ENCODE measurements around the gene INPP5B. TPM values are rescaled to one million over a fixed set of nuclear protein-coding genes. Genes with fewer than 3 reads are reported as not detected.

INPP5B gene
- total and polyA plus RNA-seq, 9 of the 15 experiments (the other 6 are each of a cell fraction or from before 2014, with no cell fraction given): 14.1 to 28.7 (median 20.9) TPM

DNA sequence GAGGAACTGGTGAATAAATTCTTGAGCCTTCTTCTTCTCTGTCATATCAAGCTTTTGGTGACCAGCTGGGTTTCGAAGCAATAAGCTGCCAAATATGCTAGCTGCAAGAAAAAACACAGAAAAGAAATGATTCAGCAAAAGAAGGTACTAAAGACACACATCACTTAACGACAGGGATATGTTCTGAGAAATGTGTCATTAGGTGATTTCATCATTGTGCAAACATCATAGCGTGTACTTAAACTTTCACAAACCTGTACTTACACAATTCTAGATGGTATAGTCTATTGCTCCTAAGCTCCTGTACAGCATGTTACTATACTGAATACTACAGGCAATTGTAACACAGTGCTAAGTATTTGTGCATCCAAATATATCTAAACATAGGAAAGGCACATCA, 84.5 kb downstream of the INPP5B start:
- Histone ChIP-seq H3K9me1 (ENCODE audit: control insufficient read depth, insufficient read depth, low read length) (no peaks in the 10 kb centered on the region), H3K27me3 (ENCODE audit: control insufficient read depth in 2 of 2, insufficient read depth in 2 of 2, low read length in 2 of 2) (no peaks in the 10 kb centered on the region; a peak in 1 of 5 replicates), H3K27ac (ENCODE audit: extremely low read depth, low read depth, low read length) (peak overlapping the region; percentile 26; the same call in 2 of the 3 replicates), H3K36me3 (ENCODE audit: control insufficient read depth, insufficient read depth, low read length) (peaks cover 44% of the 10 kb centered on the region), H4K20me1 (replicated peaks; ENCODE audit: control insufficient read depth, insufficient read depth, low read length) (0 out of 2 replicates have a peak, but pooled peaks cover 5% of the 10 kb centered on the region), H3K4me2 (ENCODE audit: insufficient read depth, low read length) (no peak overlapping the region), H3K4me1 (replicated peaks in 1 of 2; ENCODE audit: control insufficient read depth in 2 of 2, insufficient read depth in 2 of 2, low read length in 2 of 2) (peaks cover 20 to 25% of the 10 kb centered on the region in 2 experiments; a peak in 4 of 5 replicates), H3K9ac (ENCODE audit: insufficient read depth in 1 of 2, low read depth in 2 of 2, low read length in 2 of 2) (no peak overlapping the region; a peak in 1 of 4 replicates), H3K79me2 (ENCODE audit: control insufficient read depth, insufficient read depth, low read length) (peaks cover 21% of the 10 kb centered on the region), H3K4me3 (no peak overlapping the region), H3K9me3 (replicated peaks; ENCODE audit: control insufficient read depth, insufficient read depth, low read depth, low read length) (no peaks in the 10 kb centered on the region), H2AFZ (ENCODE audit: low read depth, low read length) (no peak overlapping the region)
- DNase-seq (ENCODE audit: extremely low read depth in 1 of 4, low spot score in 3 of 4) (peak in 1 of 4 experiments; percentile 17), ATAC-seq (no peak), FAIRE-seq (no peak)
- ChIA-PET CTCF (ENCODE audit: low intra/inter-chr PET ratio) (no interaction called here), POLR2A (interaction anchor here (0.7 to 1.2 kb wide), 3 partner anchors 13 to 387 kb away, joined by 3 to 5 read pairs (median 3); no protein-coding TSS in a partner anchor)
- 21% methylated on average over 3 of the region's 3 CpGs for WGBS (ENCODE audit: insufficient coverage, low coverage, missing lambda C conversion rate)
- in situ Hi-C loops (cut with MboI): no loop called here
- intact Hi-C loops (cut with micrococcal nuclease): no loop called here
- no TSS peak for BruUV-seq (replicated peaks)
- TF ChIP-seq, protein P1, sequence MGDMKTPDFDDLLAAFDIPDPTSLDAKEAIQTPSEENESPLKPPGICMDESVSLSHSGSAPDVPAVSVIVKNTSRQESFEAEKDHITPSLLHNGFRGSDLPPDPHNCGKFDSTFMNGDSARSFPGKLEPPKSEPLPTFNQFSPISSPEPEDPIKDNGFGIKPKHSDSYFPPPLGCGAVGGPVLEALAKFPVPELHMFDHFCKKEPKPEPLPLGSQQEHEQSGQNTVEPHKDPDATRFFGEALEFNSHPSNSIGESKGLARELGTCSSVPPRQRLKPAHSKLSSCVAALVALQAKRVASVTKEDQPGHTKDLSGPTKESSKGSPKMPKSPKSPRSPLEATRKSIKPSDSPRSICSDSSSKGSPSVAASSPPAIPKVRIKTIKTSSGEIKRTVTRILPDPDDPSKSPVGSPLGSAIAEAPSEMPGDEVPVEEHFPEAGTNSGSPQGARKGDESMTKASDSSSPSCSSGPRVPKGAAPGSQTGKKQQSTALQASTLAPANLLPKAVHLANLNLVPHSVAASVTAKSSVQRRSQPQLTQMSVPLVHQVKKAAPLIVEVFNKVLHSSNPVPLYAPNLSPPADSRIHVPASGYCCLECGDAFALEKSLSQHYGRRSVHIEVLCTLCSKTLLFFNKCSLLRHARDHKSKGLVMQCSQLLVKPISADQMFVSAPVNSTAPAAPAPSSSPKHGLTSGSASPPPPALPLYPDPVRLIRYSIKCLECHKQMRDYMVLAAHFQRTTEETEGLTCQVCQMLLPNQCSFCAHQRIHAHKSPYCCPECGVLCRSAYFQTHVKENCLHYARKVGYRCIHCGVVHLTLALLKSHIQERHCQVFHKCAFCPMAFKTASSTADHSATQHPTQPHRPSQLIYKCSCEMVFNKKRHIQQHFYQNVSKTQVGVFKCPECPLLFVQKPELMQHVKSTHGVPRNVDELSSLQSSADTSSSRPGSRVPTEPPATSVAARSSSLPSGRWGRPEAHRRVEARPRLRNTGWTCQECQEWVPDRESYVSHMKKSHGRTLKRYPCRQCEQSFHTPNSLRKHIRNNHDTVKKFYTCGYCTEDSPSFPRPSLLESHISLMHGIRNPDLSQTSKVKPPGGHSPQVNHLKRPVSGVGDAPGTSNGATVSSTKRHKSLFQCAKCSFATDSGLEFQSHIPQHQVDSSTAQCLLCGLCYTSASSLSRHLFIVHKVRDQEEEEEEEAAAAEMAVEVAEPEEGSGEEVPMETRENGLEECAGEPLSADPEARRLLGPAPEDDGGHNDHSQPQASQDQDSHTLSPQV (IDR thresholded peaks at IDR 0.05): peak; percentile 40; the same call in 1 of the 2 replicates
- TF ChIP-seq ESRRB (CRISPR knock-in tag; IDR thresholded peaks at IDR 0.05; ENCODE audit: borderline replicate concordance) (no peak), NONO (IDR thresholded peaks at IDR 0.05; ENCODE audit: low read depth in 2 of 2, low read length in 1 of 2) (peak in 1 of 2 experiments; percentile 32; a peak in 1 of 4 replicates), ZNF551 (CRISPR knock-in tag; IDR thresholded peaks at IDR 0.05) (no peak), CHCHD3 (CRISPR knock-in tag; IDR thresholded peaks at IDR 0.05) (no peak), RUNX1 (IDR thresholded peaks at IDR 0.05; ENCODE audit: low read depth) (no peak), DACH1 (IDR thresholded peaks at IDR 0.05; ENCODE audit: partially characterized antibody) (no peak), CREM (IDR thresholded peaks at IDR 0.05; ENCODE audit: low read depth) (no peak), POLR2A (conservative IDR thresholded peaks at IDR 0.05) (no peak)
- TF ChIP-seq, protein P2, sequence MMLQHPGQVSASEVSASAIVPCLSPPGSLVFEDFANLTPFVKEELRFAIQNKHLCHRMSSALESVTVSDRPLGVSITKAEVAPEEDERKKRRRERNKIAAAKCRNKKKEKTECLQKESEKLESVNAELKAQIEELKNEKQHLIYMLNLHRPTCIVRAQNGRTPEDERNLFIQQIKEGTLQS (IDR thresholded peaks at IDR 0.05): peak; percentile 93
- TF ChIP-seq, protein P2 (CRISPR knock-in tag; conservative IDR thresholded peaks at IDR 0.05): no peak
- TF ChIP-seq, protein P3, sequence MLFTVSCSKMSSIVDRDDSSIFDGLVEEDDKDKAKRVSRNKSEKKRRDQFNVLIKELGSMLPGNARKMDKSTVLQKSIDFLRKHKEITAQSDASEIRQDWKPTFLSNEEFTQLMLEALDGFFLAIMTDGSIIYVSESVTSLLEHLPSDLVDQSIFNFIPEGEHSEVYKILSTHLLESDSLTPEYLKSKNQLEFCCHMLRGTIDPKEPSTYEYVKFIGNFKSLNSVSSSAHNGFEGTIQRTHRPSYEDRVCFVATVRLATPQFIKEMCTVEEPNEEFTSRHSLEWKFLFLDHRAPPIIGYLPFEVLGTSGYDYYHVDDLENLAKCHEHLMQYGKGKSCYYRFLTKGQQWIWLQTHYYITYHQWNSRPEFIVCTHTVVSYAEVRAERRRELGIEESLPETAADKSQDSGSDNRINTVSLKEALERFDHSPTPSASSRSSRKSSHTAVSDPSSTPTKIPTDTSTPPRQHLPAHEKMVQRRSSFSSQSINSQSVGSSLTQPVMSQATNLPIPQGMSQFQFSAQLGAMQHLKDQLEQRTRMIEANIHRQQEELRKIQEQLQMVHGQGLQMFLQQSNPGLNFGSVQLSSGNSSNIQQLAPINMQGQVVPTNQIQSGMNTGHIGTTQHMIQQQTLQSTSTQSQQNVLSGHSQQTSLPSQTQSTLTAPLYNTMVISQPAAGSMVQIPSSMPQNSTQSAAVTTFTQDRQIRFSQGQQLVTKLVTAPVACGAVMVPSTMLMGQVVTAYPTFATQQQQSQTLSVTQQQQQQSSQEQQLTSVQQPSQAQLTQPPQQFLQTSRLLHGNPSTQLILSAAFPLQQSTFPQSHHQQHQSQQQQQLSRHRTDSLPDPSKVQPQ (CRISPR knock-in tag; IDR thresholded peaks at IDR 0.05; ENCODE audit: borderline replicate concordance): no peak
- TF ChIP-seq, protein P4, sequence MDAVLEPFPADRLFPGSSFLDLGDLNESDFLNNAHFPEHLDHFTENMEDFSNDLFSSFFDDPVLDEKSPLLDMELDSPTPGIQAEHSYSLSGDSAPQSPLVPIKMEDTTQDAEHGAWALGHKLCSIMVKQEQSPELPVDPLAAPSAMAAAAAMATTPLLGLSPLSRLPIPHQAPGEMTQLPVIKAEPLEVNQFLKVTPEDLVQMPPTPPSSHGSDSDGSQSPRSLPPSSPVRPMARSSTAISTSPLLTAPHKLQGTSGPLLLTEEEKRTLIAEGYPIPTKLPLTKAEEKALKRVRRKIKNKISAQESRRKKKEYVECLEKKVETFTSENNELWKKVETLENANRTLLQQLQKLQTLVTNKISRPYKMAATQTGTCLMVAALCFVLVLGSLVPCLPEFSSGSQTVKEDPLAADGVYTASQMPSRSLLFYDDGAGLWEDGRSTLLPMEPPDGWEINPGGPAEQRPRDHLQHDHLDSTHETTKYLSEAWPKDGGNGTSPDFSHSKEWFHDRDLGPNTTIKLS (IDR thresholded peaks at IDR 0.05; ENCODE audit: borderline replicate concordance, low read depth): no peak

Data from K562 (cell line).